PC-9 (cell line): ENCODE results near the gene C2CD2. TPM values are rescaled to one million over a fixed set of nuclear protein-coding genes. Genes with fewer than 3 reads are reported as not detected.
"Not testable (repeated sequence)": the region's sequence is repeated elsewhere in the genome, so short reads cannot be mapped to it uniquely, and the experiment has no call there.

Experiments
- BruUV-seq: library from RNA; stranded (reverse); fragments of 400-500 nt; replicated peaks from 2 replicates; lab custom pipeline; 2021; lab: Mats Ljungman, UMichigan
- CTCF ChIA-PET: fragments of 300-600 bp; sonication (Branson Sonifier 250); formaldehyde crosslinking; loops from one replicate; lab custom pipeline; 2022; ENCODE audit warnings: antibody characterized with exemption; lab: Charles Lee
- POLR2A ChIA-PET: fragments of 300-600 bp; sonication (Branson Sonifier 250); formaldehyde crosslinking; loops from one replicate; lab custom pipeline; 2022; ENCODE audit warnings: antibody characterized with exemption; ENCODE audit not compliant: unreplicated experiment; lab: Charles Lee
- DNase-seq, 2 experiments: peaks; one replicate each; pipeline versions ENCODE4 v3.0.0 to v3.0.0-alpha.2; 2015 to 2022; ENCODE audit warnings: mixed read lengths in 1 of 2
- H2AFZ ChIP-seq: fragments of 200-600 bp; sonication (generic); 2 replicates; pipeline ENCODE4 v1.8.1; 2017; ENCODE audit warnings: antibody characterized with exemption
- H3F3A ChIP-seq: fragments of 200-600 bp; sonication (generic); 2 replicates; pipeline ENCODE4 v1.8.1; 2017; ENCODE audit warnings: antibody characterized with exemption, mild to moderate bottlenecking, low read depth; ENCODE audit not compliant: insufficient read depth
- H3K27ac ChIP-seq: fragments of 200-600 bp; sonication (generic); 2 replicates; pipeline ENCODE4 v1.6.1; 2016; ENCODE audit warnings: mixed run types
- H3K27me3 ChIP-seq: fragments of 200-600 bp; sonication (generic); 2 replicates; pipeline ENCODE4 v1.6.1; 2016; ENCODE audit warnings: low read depth, mixed run types; ENCODE audit not compliant: insufficient read depth
- H3K36me3 ChIP-seq: fragments of 200-600 bp; sonication (generic); 2 replicates; pipeline ENCODE4 v1.6.1; 2016; ENCODE audit warnings: low read depth, mixed run types
- H3K4me1 ChIP-seq: fragments of 200-600 bp; sonication (generic); replicated peaks from 2 replicates; pipeline ENCODE4 v1.6.1; 2016; ENCODE audit warnings: mixed run types; ENCODE audit not compliant: insufficient read depth
- H3K4me2 ChIP-seq: fragments of 200-600 bp; sonication (generic); 2 replicates; pipeline ENCODE4 v1.6.1; 2017; ENCODE audit warnings: mixed run types
- H3K4me3 ChIP-seq: fragments of 200-600 bp; sonication (generic); 2 replicates; pipeline ENCODE4 v1.6.1; 2016; ENCODE audit warnings: mixed run types
- H3K79me2 ChIP-seq: fragments of 200-600 bp; sonication (generic); 2 replicates; pipeline ENCODE4 v1.6.1; 2017; ENCODE audit warnings: low read depth, mixed run types
- H3K9me2 ChIP-seq: fragments of 200-600 bp; sonication (generic); 2 replicates; pipeline ENCODE4 v1.8.1; 2017; ENCODE audit warnings: mild to moderate bottlenecking; ENCODE audit not compliant: insufficient read depth
- H3K9me3 ChIP-seq: fragments of 200-600 bp; sonication (generic); 2 replicates; pipeline ENCODE4 v1.8.1; 2016; ENCODE audit warnings: low read depth; ENCODE audit not compliant: insufficient read depth
- H4K20me1 ChIP-seq: fragments of 200-600 bp; sonication (generic); 2 replicates; pipeline ENCODE4 v1.8.1; 2017; ENCODE audit not compliant: insufficient read depth
- CTCF ChIP-seq: fragments of 200-600 bp; sonication (generic); conservative IDR thresholded peaks from 2 replicates; pipeline ENCODE4 v1.6.1; 2017; ENCODE audit warnings: mixed run types, antibody characterized with exemption, mild to moderate bottlenecking, moderate library complexity
- EZH2 ChIP-seq: fragments of 200-600 bp; sonication (generic); IDR thresholded peaks from 2 replicates; pipeline ENCODE4 v1.8.0; 2017; ENCODE audit warnings: antibody characterized with exemption, low read depth
- intact Hi-C: fragments of 100-400 bp; cut with micrococcal nuclease; formaldehyde crosslinking; loops from one replicate; pipeline ENCODE4 v1.10.0; 2022; ENCODE audit not compliant: unreplicated experiment
- total RNA-seq: library from RNA; stranded (reverse); gene quantifications from 2 replicates; pipeline ENCODE4 v1.2.3, GENCODE V29; 2021

C2CD2 gene
- total RNA-seq, 1 experiment from 2014 or later: 26.8 TPM

GRCh38 chr21:41952568-41953248 lies 1.1 kb downstream of the C2CD2 start:
- H3K4me1 ChIP-seq: peaks cover 47% of the 10 kb centered on the region
- TF ChIP-seq EZH2 (no peak), CTCF (no peak)
- TSS peak; percentile 26 for BruUV-seq
- no peaks in the 10 kb centered on the region for H3K27me3 ChIP-seq
- H3K4me2 ChIP-seq: peak overlapping the region; percentile 84
- H3K9me3 ChIP-seq: no peaks in the 10 kb centered on the region
- DNase-seq: no peak
- H3F3A ChIP-seq: peaks cover 26% of the 10 kb centered on the region
- ChIA-PET POLR2A (interaction anchor here (0.6 kb wide), 1 partner anchor 485 kb away, joined by 5 read pairs; no protein-coding TSS in a partner anchor), CTCF (interaction anchor here (0.9 kb wide), 1 partner anchor 165 kb away, joined by 3 read pairs; no protein-coding TSS in a partner anchor)
- peak overlapping the region; percentile 78 for H2AFZ ChIP-seq
- H3K4me3 ChIP-seq: peak overlapping the region; percentile 84
- H3K27ac ChIP-seq: no peak overlapping the region
- H3K9me2 ChIP-seq: no peaks in the 10 kb centered on the region
- peaks cover 54% of the 10 kb centered on the region for H3K79me2 ChIP-seq
- intact Hi-C loops: no loop called here
- no peaks in the 10 kb centered on the region for H3K36me3 ChIP-seq
- H4K20me1 ChIP-seq: no peaks in the 10 kb centered on the region

- H3K4me1 ChIP-seq: peaks cover 40% of the 10 kb centered on the region
- peaks cover 59% of the 10 kb centered on the region for H3K79me2 ChIP-seq
- BruUV-seq: no TSS peak
- H3K4me2 ChIP-seq: peak overlapping the region; percentile 84
- H3K9me2 ChIP-seq: no peaks in the 10 kb centered on the region
- H3K27ac ChIP-seq: no peak overlapping the region
- H4K20me1 ChIP-seq: no peaks in the 10 kb centered on the region
- ChIA-PET CTCF (interaction anchor here (0.9 kb wide), 1 partner anchor 165 kb away, joined by 3 read pairs; no protein-coding TSS in a partner anchor), POLR2A (interaction anchor here (0.6 kb wide), 1 partner anchor 485 kb away, joined by 5 read pairs; no protein-coding TSS in a partner anchor)
- H3F3A ChIP-seq: peaks cover 19% of the 10 kb centered on the region; the same call in 1 of the 2 replicates
- no peak for TF ChIP-seq CTCF
- TF ChIP-seq EZH2: no peak
- H3K27me3 ChIP-seq: no peaks in the 10 kb centered on the region
- H3K4me3 ChIP-seq: peak overlapping the region; percentile 84
- no peaks in the 10 kb centered on the region for H3K36me3 ChIP-seq
- H3K9me3 ChIP-seq: no peaks in the 10 kb centered on the region
- no peak overlapping the region for H2AFZ ChIP-seq
- no peak for DNase-seq
- intact Hi-C loops: no loop called here
These were observed 1.8 kb downstream of the C2CD2 start for GRCh38 chr21:41951876-41952567.

- POLR2A ChIA-PET: no interaction called here
- no peaks in the 10 kb centered on the region for H3K27me3 ChIP-seq
- H2AFZ ChIP-seq: no peak overlapping the region
- H3K4me2 ChIP-seq: no peak overlapping the region; the same call in 1 of the 2 replicates
- TF ChIP-seq CTCF (no peak), EZH2 (no peak)
- no peaks in the 10 kb centered on the region for H3K9me3 ChIP-seq
- no peak for DNase-seq
- H3F3A ChIP-seq: peaks cover 11% of the 10 kb centered on the region; the same call in 1 of the 2 replicates
- CTCF ChIA-PET: no interaction called here
- peaks cover 30% of the 10 kb centered on the region for H3K4me1 ChIP-seq
- no peak overlapping the region for H3K4me3 ChIP-seq
- H3K9me2 ChIP-seq: no peaks in the 10 kb centered on the region
- no TSS peak for BruUV-seq
- H4K20me1 ChIP-seq: no peaks in the 10 kb centered on the region
- H3K36me3 ChIP-seq: no peaks in the 10 kb centered on the region
- intact Hi-C loops: no loop called here
- H3K27ac ChIP-seq: no peak overlapping the region
- H3K79me2 ChIP-seq: peaks cover 65% of the 10 kb centered on the region
These were observed 2.9 kb downstream of the C2CD2 start for GRCh38 chr21:41950941-41951351.

- H3K36me3 ChIP-seq, H3K27ac ChIP-seq, intact Hi-C loops, POLR2A ChIA-PET, H3K27me3 ChIP-seq, H3K9me3 ChIP-seq, H3K4me2 ChIP-seq, CTCF ChIA-PET, BruUV-seq, H2AFZ ChIP-seq, H4K20me1 ChIP-seq, H3K4me3 ChIP-seq, H3K9me2 ChIP-seq, DNase-seq, H3F3A ChIP-seq: not testable (repeated sequence)
- Histone ChIP-seq H3K79me2 (peaks cover 76% of the 10 kb centered on the region), H3K4me1 (peaks cover 16% of the 10 kb centered on the region)
These were observed 4.2 kb downstream of the C2CD2 start for GRCh38 chr21:41949631-41950030.
